ENCODE results near the gene HAND2.

Gene HAND2

DNA sequence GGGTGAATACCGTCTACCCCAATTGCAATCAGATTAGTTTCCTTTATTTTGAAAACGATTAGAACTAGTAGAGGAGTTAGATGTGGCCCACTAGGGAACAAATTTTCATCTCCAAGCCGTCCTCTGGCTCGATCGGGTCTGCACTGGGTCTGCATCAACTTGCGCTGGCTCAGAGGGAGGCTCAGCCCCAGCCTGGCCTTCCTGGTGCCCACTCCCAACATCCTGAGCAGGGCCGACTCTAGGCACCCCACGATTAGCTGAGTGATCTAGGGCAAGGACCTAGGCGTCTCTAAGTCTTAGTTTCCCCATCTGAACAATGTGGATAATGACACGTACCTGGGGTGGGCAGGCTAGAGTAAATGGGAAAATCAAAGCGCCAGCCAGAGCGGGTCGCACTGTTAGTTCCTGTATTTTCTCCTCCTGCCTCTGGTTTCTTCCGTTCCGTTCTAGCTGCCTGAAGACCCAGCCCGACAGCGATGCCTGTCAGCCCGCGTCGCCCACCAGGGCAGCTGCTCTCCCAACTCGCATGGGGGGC, 7.7 kb upstream of the HAND2 start:
- H3K4me1 ChIP-seq (ENCODE audit: low read length), result peaks cover 11% of the 10 kb centered on the region
- H3K9me3 ChIP-seq (ENCODE audit: insufficient read depth, low read length), result no peaks in the 10 kb centered on the region
- TF ChIP-seq EZH2phosphoT487 (IDR thresholded peaks at IDR 0.05; ENCODE audit: low read depth), result no peak
- TF ChIP-seq, protein P1, sequence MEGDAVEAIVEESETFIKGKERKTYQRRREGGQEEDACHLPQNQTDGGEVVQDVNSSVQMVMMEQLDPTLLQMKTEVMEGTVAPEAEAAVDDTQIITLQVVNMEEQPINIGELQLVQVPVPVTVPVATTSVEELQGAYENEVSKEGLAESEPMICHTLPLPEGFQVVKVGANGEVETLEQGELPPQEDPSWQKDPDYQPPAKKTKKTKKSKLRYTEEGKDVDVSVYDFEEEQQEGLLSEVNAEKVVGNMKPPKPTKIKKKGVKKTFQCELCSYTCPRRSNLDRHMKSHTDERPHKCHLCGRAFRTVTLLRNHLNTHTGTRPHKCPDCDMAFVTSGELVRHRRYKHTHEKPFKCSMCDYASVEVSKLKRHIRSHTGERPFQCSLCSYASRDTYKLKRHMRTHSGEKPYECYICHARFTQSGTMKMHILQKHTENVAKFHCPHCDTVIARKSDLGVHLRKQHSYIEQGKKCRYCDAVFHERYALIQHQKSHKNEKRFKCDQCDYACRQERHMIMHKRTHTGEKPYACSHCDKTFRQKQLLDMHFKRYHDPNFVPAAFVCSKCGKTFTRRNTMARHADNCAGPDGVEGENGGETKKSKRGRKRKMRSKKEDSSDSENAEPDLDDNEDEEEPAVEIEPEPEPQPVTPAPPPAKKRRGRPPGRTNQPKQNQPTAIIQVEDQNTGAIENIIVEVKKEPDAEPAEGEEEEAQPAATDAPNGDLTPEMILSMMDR (IDR thresholded peaks at IDR 0.05; ENCODE audit: low read depth, low read length), result no peak
- H3K4me2 ChIP-seq (ENCODE audit: low read length), result no peak overlapping the region
- H3K9ac ChIP-seq (ENCODE audit: low read length), result no peak overlapping the region
- H2AFZ ChIP-seq (ENCODE audit: low read depth, low read length), result no peak overlapping the region
- H3K36me3 ChIP-seq (replicated peaks; ENCODE audit: low read depth, low read length), result no peaks in the 10 kb centered on the region
- H3K79me2 ChIP-seq (ENCODE audit: low read length), result no peaks in the 10 kb centered on the region
- no peak overlapping the region for H3K4me3 ChIP-seq (ENCODE audit: low read length)
- H3K27ac ChIP-seq (ENCODE audit: low read length), result no peak overlapping the region
- H4K20me1 ChIP-seq (ENCODE audit: insufficient read depth, low read length), result no peaks in the 10 kb centered on the region
- no peaks in the 10 kb centered on the region for H3K27me3 ChIP-seq (ENCODE audit: low read depth, low read length)

DNA sequence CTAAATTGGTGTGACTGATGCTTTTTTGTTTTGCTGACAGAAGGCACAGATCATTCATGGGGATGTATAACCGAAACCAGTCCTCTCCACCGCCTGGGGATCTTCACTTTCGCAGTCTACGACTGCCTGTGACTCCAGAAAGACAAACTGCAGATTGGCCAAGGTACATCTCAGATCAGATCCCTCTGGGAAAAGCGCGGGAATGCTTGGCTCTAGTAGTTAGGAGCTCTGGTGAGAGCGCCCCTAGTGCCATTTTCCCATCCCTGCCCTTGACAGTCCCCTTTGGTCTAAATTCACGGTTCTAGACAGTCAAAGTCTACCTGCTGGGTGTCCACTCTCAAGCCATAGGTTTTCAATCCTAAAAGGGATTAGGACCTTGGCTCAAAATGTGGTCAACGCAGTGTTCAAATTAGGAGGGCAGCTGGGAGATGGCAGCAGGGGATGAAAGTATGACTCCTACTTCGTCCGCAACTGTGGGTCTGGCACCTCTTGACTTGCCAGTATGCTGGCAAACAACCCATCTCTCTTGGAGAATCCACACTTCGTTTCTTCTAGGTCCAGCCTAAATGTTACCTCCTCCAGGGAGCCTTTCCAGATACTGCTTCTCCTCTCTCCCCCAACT, 6.9 kb upstream of the HAND2 start:
- H3K4me3 ChIP-seq (ENCODE audit: low read length), result no peak overlapping the region
- no peaks in the 10 kb centered on the region for H3K27me3 ChIP-seq (ENCODE audit: low read depth, low read length)
- no peaks in the 10 kb centered on the region for H4K20me1 ChIP-seq (ENCODE audit: insufficient read depth, low read length)
- no peak overlapping the region for H3K9ac ChIP-seq (ENCODE audit: low read length)
- peaks cover 11% of the 10 kb centered on the region for H3K4me1 ChIP-seq (ENCODE audit: low read length)
- H2AFZ ChIP-seq (ENCODE audit: low read depth, low read length), result no peak overlapping the region
- no peaks in the 10 kb centered on the region for H3K36me3 ChIP-seq (replicated peaks; ENCODE audit: low read depth, low read length)
- H3K4me2 ChIP-seq (ENCODE audit: low read length), result peak overlapping the region; percentile 38
- no peaks in the 10 kb centered on the region for H3K79me2 ChIP-seq (ENCODE audit: low read length)
- no peaks in the 10 kb centered on the region for H3K9me3 ChIP-seq (ENCODE audit: insufficient read depth, low read length)
- H3K27ac ChIP-seq (ENCODE audit: low read length), result no peak overlapping the region
- TF ChIP-seq EZH2phosphoT487 (IDR thresholded peaks at IDR 0.05; ENCODE audit: low read depth), result no peak
- TF ChIP-seq, protein P1 (IDR thresholded peaks at IDR 0.05; ENCODE audit: low read depth, low read length), result peak; percentile 13; the same call in 1 of the 2 replicates

DNA sequence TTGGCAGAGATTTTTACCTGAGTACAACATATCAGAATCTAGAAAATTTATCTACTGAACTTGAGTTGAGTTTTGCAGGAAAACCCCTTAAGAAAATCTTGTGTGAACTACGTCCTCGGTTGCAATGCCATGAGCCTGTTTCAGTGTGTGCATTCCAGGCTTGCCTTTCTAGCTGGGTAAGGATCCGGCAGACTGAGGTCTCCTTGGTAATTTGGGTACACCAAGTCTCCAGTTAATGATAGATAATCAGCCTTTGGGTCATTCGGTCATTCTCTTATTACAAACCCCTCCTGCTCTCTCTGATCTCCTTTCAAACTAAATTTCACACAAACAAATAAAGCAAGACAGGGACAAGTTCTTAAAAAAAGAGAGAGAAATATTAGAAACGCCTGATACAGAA, 5.9 kb upstream of the HAND2 start:
- H2AFZ ChIP-seq (ENCODE audit: low read depth, low read length), result no peak overlapping the region
- H3K4me2 ChIP-seq (ENCODE audit: low read length), result no peak overlapping the region
- H3K9me3 ChIP-seq (ENCODE audit: insufficient read depth, low read length), result no peaks in the 10 kb centered on the region
- H3K36me3 ChIP-seq (replicated peaks; ENCODE audit: low read depth, low read length), result no peaks in the 10 kb centered on the region
- no peak overlapping the region for H3K4me3 ChIP-seq (ENCODE audit: low read length)
- no peak overlapping the region for H3K9ac ChIP-seq (ENCODE audit: low read length)
- H4K20me1 ChIP-seq (ENCODE audit: insufficient read depth, low read length), result no peaks in the 10 kb centered on the region
- no peak for TF ChIP-seq EZH2phosphoT487 (IDR thresholded peaks at IDR 0.05; ENCODE audit: low read depth)
- TF ChIP-seq, protein P1 (IDR thresholded peaks at IDR 0.05; ENCODE audit: low read depth, low read length), result no peak
- no peaks in the 10 kb centered on the region for H3K79me2 ChIP-seq (ENCODE audit: low read length)
- no peak overlapping the region for H3K27ac ChIP-seq (ENCODE audit: low read length)
- peaks cover 11% of the 10 kb centered on the region for H3K4me1 ChIP-seq (ENCODE audit: low read length)
- H3K27me3 ChIP-seq (ENCODE audit: low read depth, low read length), result no peaks in the 10 kb centered on the region

DNA sequence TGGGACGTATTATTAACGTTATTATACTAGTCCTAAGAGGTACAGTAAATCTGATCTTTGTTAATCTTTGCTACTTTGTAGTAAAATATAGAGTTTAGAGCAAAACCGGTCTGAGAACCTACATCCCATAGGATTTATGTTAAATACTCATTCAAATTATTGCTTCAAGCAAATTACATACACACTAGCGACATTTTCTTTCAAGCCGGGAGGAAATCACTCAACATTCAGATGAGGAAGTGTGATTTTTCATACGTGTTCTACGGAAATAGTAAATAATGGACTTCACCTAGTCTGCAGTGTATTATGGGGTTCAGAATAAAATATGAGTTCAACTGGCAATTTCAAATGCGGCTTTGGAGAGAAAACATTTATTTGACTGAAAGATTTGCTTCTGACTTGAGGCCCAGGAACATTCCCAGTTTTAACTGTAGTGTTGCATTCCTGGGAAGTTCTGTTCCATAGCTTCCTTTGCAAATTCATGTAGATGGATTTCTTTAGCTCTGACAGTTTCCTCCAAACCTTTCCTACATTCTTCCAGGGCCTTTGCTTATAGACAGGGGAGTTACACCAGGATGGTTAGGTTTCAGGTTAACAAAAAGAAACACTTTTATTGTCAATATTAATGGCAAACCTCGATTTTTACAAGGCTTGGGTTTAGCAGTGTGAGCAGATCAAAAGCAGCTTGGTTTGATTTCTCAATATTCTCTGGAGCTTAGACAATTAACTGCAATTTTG, 5.3 kb upstream of the HAND2 start:
- TF ChIP-seq, protein P1 (IDR thresholded peaks at IDR 0.05; ENCODE audit: low read depth, low read length), result no peak
- no peak for TF ChIP-seq EZH2phosphoT487 (IDR thresholded peaks at IDR 0.05; ENCODE audit: low read depth)
- no peaks in the 10 kb centered on the region for H3K9me3 ChIP-seq (ENCODE audit: insufficient read depth, low read length)
- H3K9ac ChIP-seq (ENCODE audit: low read length), result no peak overlapping the region
- peaks cover 11% of the 10 kb centered on the region for H3K4me1 ChIP-seq (ENCODE audit: low read length)
- no peaks in the 10 kb centered on the region for H3K36me3 ChIP-seq (replicated peaks; ENCODE audit: low read depth, low read length)
- no peak overlapping the region for H3K4me3 ChIP-seq (ENCODE audit: low read length)
- no peaks in the 10 kb centered on the region for H4K20me1 ChIP-seq (ENCODE audit: insufficient read depth, low read length)
- H3K79me2 ChIP-seq (ENCODE audit: low read length), result no peaks in the 10 kb centered on the region
- H2AFZ ChIP-seq (ENCODE audit: low read depth, low read length), result no peak overlapping the region
- H3K27ac ChIP-seq (ENCODE audit: low read length), result no peak overlapping the region
- no peaks in the 10 kb centered on the region for H3K27me3 ChIP-seq (ENCODE audit: low read depth, low read length)
- H3K4me2 ChIP-seq (ENCODE audit: low read length), result no peak overlapping the region
